Measurements from ENCODE around the gene ANKRD33B.

- TF ChIP-seq CTCF (IDR thresholded peaks at IDR 0.05) (no peak), POLR2A (IDR thresholded peaks at IDR 0.05) (no peak)
These were observed 22.7 kb downstream of the ANKRD33B start for GRCh38 chr5:10586555-10586954.

Data from heart left ventricle (tissue), 13 donors.